ENCODE results near the gene TECPR2. TPM values are rescaled to one million over a fixed set of nuclear protein-coding genes. Genes with fewer than 3 reads are reported as not detected.
A peak's percentile ranks its signal among the peaks of the same experiment; 100 is the strongest.

TECPR2 gene
- total and polyA plus RNA-seq, 10 of the 15 experiments (the other 5 are each of a cell fraction or from before 2014, with no cell fraction given), result 0.15 to 10.0 (median 3.0) TPM

DNA sequence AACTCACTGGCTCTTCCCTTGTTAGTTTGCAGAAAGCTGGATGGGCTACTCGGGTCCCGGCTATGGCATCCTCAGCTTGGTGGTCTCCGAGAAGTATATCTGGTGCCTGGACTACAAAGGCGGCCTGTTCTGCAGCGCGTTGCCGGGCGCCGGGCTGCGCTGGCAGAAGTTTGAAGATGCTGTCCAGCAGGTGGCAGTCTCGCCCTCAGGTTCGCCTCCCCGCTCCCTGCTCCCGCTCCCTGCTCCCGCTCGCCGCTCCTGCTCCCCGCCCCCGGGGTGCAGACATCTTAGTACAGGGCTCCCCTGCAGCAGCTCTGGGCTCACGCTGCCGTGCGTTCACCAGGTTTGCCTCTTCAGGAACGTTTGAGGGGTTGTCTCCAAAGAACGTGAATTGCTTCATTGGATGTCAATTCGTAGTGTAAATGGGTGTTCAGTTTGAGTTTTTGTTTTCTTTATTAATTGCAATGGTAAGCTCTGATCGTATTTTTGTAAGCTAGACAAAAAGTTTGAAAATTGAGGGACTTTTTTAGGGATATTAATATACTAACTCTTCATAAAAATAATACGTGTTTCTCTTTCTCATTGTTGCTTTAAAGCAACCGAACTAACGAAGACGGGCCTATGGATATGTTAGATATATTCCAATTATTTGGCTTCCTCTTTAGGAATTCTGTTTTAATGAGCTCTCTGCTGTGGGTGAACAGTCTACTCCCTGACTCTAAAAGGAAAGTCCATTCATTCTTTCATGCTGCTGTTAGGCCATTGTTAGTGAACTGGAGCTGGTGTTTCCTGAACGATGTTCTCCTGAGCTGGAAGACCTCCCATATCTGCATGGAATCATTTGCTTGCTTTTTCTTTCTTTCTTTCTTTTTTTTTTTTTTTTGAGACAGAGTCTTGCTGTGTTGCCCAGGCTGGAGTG lies 75.5 kb downstream of the TECPR2 start (continued):
- TF ChIP-seq, protein P1, sequence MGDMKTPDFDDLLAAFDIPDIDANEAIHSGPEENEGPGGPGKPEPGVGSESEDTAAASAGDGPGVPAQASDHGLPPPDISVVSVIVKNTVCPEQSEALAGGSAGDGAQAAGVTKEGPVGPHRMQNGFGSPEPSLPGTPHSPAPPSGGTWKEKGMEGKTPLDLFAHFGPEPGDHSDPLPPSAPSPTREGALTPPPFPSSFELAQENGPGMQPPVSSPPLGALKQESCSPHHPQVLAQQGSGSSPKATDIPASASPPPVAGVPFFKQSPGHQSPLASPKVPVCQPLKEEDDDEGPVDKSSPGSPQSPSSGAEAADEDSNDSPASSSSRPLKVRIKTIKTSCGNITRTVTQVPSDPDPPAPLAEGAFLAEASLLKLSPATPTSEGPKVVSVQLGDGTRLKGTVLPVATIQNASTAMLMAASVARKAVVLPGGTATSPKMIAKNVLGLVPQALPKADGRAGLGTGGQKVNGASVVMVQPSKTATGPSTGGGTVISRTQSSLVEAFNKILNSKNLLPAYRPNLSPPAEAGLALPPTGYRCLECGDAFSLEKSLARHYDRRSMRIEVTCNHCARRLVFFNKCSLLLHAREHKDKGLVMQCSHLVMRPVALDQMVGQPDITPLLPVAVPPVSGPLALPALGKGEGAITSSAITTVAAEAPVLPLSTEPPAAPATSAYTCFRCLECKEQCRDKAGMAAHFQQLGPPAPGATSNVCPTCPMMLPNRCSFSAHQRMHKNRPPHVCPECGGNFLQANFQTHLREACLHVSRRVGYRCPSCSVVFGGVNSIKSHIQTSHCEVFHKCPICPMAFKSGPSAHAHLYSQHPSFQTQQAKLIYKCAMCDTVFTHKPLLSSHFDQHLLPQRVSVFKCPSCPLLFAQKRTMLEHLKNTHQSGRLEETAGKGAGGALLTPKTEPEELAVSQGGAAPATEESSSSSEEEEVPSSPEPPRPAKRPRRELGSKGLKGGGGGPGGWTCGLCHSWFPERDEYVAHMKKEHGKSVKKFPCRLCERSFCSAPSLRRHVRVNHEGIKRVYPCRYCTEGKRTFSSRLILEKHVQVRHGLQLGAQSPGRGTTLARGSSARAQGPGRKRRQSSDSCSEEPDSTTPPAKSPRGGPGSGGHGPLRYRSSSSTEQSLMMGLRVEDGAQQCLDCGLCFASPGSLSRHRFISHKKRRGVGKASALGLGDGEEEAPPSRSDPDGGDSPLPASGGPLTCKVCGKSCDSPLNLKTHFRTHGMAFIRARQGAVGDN (IDR thresholded peaks at IDR 0.05), result no peak
- TF ChIP-seq SMC3 (IDR thresholded peaks at IDR 0.05; ENCODE audit: borderline replicate concordance, low read length), result peak; percentile 90
- TF ChIP-seq, protein P2, sequence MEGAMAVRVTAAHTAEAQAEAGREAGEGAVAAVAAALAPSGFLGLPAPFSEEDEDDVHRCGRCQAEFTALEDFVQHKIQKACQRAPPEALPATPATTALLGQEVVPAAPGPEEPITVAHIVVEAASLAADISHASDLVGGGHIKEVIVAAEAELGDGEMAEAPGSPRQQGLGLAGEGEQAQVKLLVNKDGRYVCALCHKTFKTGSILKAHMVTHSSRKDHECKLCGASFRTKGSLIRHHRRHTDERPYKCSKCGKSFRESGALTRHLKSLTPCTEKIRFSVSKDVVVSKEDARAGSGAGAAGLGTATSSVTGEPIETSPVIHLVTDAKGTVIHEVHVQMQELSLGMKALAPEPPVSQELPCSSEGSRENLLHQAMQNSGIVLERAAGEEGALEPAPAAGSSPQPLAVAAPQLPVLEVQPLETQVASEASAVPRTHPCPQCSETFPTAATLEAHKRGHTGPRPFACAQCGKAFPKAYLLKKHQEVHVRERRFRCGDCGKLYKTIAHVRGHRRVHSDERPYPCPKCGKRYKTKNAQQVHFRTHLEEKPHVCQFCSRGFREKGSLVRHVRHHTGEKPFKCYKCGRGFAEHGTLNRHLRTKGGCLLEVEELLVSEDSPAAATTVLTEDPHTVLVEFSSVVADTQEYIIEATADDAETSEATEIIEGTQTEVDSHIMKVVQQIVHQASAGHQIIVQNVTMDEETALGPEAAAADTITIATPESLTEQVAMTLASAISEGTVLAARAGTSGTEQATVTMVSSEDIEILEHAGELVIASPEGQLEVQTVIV (IDR thresholded peaks at IDR 0.05; ENCODE audit: borderline replicate concordance, partially characterized antibody), result no peak
- TF ChIP-seq, protein P3, sequence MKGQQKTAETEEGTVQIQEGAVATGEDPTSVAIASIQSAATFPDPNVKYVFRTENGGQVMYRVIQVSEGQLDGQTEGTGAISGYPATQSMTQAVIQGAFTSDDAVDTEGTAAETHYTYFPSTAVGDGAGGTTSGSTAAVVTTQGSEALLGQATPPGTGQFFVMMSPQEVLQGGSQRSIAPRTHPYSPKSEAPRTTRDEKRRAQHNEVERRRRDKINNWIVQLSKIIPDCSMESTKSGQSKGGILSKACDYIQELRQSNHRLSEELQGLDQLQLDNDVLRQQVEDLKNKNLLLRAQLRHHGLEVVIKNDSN (IDR thresholded peaks at IDR 0.05; ENCODE audit: borderline replicate concordance, extremely low read length, insufficient read depth, low read depth, low read length), result no peak
- TF ChIP-seq RFX5 (IDR thresholded peaks at IDR 0.05; ENCODE audit: low read depth, low read length), result peak; percentile 56; the same call in 1 of the 2 replicates
- no peak for TF ChIP-seq EP300 (IDR thresholded peaks at IDR 0.05; ENCODE audit: borderline replicate concordance in 1 of 2, control insufficient read depth in 1 of 2, low read depth in 2 of 2, low read length in 2 of 2)
- TF ChIP-seq, protein P4, sequence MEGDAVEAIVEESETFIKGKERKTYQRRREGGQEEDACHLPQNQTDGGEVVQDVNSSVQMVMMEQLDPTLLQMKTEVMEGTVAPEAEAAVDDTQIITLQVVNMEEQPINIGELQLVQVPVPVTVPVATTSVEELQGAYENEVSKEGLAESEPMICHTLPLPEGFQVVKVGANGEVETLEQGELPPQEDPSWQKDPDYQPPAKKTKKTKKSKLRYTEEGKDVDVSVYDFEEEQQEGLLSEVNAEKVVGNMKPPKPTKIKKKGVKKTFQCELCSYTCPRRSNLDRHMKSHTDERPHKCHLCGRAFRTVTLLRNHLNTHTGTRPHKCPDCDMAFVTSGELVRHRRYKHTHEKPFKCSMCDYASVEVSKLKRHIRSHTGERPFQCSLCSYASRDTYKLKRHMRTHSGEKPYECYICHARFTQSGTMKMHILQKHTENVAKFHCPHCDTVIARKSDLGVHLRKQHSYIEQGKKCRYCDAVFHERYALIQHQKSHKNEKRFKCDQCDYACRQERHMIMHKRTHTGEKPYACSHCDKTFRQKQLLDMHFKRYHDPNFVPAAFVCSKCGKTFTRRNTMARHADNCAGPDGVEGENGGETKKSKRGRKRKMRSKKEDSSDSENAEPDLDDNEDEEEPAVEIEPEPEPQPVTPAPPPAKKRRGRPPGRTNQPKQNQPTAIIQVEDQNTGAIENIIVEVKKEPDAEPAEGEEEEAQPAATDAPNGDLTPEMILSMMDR (IDR thresholded peaks at IDR 0.05 in 2 of 3, conservative IDR thresholded peaks at IDR 0.05 in 1 of 3; ENCODE audit: control insufficient read depth in 2 of 3, extremely low read depth in 1 of 3, insufficient read depth in 1 of 3, low read depth in 3 of 3, low read length in 3 of 3), result peak; percentile 65 to 88 (median 80)
- TF ChIP-seq EED (IDR thresholded peaks at IDR 0.05; ENCODE audit: low read depth), result no peak

Measured in GM12878 (cell line).